GM19351 (cell line): Measurements from ENCODE around the gene MUCL3.
A peak's percentile ranks its signal among the peaks of the same experiment; 100 is the strongest.
"Not testable (repeated sequence)": the region's sequence is repeated elsewhere in the genome, so short reads cannot be mapped to it uniquely, and the experiment has no call there.

Source experiments
- ATAC-seq: cut with Tn5 transposase; IDR thresholded peaks from one replicate; pipeline ENCODE4 v1.9.1; 2021; ENCODE audit warnings: mild to moderate bottlenecking, moderate library complexity; ENCODE audit not compliant: unreplicated experiment

Gene MUCL3, protein sequence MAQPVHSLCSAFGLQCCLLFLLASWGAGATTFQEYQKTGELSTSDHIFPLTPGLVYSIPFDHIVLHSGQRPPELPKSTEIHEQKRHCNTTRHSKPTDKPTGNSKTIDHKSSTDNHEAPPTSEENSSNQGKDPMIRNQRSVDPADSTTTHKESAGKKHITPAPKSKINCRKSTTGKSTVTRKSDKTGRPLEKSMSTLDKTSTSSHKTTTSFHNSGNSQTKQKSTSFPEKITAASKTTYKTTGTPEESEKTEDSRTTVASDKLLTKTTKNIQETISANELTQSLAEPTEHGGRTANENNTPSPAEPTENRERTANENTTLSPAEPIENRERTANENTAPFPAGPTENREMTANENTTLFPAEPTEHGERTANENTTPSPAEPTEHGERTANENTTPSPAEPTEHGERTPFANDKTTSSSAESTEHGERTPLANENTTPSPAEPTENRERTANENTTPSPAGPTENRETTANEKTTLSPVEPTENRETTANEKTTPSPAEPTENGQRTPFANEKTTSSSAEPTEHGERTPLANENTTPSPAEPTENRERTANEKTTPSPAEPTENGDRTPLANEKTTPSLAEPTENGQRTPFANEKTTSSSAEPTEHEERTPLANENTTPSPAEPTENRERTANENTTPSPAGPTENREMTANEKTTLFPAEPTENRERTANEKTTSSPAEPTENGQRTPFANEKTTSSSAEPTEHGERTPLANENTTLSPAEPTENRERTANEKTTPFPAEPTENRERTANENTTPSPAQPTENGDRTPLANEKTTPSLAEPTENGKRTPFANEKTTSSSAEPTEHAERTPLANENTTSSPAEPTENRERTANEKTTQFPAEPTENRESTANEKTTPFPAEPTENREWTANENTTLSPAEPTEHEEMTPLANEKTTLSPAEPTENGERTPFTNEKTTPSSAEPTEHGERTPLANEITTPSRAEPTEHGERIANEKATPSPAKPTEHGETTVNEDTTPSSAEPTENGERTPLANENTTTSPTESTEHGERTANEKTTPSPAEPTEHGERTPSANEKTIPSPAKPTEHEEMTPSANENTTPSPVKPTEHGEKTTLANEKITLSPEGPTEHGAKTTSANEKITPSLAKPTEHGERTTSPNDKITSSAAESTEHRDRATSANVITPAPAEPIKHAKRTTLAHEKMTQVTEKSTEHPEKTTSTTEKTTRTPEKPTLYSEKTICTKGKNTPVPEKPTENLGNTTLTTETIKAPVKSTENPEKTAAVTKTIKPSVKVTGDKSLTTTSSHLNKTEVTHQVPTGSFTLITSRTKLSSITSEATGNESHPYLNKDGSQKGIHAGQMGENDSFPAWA (N-terminal part only)

DNA sequence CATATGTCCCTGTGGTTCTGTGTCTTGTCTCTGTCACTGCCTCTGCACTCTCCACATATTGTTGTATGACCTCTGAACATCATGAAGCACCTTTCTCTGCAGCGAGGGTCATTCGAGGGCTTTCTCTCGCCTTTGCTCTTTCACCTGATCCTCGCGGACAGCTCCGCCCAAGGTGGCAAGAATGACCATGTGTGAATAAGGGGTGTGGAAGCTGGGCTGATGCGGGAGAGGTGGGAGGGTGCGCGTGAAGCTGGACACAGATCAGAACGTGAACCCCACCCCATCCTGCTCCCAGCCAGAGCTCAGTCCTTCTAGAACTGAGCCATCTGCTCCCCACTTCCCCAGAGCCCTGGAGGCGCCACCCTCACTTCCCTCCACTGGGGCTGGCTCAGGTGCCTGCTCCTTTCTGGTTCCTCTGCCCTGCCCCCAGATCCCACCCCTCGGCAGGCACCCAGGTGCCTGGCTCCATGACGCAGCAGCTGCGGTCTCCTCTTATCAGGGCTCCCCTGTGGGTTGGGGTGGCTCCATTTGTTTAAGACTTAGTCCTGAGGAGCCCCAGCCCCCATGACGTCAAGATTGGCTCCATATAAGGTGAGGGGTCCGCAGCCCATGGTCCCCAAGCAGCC is at the start of gene MUCL3:
Gene MUCL3, plus strand, starts transcription at position 613 of the 626 bp plus-strand sequence. CDS start 27 bp downstream, outside the sequence.
- ATAC-seq = no peak

DNA sequence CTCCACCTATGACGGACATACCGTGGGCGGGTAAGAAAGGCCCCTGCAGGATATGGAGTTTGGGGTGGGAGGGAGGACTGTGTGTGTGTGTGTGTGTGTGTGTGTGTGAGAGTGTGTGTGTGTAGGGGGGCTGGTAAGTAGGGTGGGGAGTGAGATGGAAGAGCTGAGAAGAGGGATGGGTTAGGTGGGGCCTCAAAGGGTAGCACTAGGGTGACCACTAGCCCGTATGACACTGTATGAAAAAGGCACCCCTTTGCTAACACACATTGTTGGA is 49.4 kb upstream of the MUCL3 start:
- ATAC-seq = no peak

DNA sequence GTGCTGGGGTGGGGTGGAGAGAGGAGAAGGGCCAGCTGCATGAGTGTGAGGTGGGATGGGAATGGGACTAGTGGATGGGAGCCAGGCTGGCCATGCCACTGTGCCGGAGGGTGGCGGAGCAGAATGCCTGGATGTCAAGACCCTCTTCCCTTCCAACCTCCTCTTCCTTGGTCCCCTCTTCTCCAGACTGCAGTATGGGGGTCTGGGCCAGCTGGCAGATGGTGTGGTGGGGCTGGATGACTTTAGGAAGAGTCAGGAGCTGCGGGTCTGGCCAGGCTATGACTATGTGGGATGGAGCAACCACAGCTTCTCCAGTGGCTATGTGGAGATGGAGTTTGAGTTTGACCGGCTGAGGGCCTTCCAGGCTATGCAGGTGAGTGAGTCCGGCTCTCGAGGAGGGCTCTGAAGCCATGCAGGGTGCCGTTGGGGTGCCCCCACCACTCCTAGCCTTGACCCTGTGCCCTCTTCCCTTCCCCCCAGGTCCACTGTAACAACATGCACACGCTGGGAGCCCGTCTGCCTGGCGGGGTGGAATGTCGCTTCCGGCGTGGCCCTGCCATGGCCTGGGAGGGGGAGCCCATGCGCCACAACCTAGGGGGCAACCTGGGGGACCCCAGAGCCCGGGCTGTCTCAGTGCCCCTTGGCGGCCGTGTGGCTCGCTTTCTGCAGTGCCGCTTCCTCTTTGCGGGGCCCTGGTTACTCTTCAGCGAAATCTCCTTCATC is 48.8 kb upstream of the MUCL3 start:
- no peak for ATAC-seq

DNA sequence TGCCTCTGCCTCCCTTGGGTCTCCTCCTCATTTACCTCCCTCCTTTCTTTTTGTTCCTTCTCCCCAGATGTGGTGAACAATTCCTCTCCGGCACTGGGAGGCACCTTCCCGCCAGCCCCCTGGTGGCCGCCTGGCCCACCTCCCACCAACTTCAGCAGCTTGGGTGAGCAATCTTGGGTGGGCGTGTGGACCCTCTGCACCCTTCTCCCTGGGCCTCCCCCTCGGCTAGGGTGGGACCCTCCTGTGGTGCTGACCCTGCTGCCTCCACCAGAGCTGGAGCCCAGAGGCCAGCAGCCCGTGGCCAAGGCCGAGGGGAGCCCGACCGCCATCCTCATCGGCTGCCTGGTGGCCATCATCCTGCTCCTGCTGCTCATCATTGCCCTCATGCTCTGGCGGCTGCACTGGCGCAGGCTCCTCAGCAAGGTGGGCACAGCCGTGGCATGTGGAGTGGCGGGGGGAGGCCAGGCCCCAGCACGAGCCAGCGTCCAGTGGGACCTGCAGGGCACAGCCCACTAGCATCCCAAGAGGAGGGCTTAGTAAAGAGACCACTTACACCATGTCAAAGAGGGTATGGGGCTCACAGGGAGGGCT is 47.7 kb upstream of the MUCL3 start:
- no peak for ATAC-seq

DNA sequence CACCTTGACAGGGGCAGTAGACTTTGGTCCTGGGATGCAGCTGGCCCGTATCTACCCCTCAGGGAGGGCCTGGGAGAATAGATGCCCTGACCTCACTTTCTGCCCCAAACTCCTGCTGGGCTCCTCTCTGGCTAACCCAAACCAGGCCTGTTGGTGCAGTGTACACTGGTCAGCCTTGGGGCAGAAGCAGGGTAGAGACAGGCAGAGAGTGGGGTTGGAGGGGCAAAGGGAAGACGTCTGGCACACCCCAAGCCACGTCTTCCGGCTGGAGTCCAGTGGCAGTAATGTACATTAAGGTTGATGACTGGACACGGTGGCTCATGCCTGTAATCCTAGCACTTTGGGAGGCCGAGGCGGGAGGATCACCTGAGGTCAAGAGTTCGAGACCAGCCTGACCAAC is 47.1 kb upstream of the MUCL3 start:
- ATAC-seq = no peak

DNA sequence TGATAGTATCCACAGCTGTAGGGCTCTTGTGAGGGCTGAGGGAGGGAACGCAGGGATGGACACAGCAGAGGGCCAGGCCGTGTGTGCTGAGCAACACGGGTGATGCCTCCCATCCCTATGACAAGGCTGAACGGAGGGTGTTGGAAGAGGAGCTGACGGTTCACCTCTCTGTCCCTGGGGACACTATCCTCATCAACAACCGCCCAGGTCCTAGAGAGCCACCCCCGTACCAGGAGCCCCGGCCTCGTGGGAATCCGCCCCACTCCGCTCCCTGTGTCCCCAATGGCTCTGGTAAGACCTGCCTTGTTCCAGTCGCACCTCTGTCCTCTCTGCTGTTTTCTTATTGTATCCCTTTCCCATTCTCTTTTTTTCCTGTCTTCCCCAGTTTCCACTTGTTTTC is 46.4 kb upstream of the MUCL3 start:
- no peak for ATAC-seq

DNA sequence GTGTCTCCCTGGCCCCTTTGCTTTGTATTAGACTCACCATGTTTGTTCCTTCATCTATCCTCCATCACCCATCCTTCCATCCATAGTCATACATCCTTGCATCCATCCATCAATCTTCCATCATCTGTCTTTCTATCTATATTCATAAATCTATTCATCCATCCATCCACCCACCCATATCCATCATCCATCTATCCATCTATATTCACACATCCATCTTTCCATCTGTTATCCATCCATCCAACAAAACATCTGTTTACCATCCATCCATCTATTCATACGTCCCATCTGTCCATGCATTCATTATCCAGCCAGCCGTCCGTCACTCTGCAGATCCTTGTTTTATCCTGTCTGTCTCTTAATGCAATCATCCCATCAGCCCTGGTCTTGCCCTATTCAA is 45.8 kb upstream of the MUCL3 start:
- ATAC-seq = no peak

DNA sequence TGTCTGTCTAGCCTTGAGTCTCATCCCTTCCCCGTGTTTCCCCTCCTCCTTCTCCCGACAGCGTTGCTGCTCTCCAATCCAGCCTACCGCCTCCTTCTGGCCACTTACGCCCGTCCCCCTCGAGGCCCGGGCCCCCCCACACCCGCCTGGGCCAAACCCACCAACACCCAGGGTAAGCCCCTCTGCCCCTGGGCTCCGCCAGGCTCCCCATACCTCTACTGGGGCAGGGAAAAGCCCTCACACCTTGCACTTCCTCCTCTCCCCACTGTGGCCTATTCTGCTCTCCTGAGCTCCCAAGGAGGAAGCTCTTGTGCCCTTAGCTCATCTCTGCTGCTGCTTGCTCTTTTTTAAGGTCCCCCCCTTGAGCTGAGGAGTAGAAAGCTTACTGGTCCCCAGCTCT is 45.4 kb upstream of the MUCL3 start:
- no peak for ATAC-seq

DNA sequence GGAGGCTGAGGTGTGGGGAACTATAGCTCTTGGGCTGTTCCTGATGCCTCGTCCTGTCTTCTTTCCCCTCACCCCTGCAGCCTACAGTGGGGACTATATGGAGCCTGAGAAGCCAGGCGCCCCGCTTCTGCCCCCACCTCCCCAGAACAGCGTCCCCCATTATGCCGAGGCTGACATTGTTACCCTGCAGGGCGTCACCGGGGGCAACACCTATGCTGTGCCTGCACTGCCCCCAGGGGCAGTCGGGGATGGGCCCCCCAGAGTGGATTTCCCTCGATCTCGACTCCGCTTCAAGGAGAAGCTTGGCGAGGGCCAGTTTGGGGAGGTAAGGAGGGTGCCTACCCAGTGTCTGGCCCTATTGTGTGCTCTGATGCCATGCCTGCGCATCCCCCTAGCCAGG is 44.2 kb upstream of the MUCL3 start:
- no peak for ATAC-seq

DNA sequence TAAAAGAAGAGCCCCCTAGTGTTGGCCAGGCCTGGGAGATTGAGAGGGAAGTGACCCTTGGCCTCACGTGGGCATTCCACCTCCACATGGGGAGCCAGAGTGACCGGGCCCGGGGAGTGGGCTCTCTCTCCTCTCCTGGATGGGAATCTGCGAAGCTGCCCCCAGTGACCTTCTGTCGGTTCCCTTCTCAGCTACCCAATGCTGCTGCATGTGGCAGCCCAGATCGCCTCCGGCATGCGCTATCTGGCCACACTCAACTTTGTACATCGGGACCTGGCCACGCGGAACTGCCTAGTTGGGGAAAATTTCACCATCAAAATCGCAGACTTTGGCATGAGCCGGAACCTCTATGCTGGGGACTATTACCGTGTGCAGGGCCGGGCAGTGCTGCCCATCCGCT is 42.9 kb upstream of the MUCL3 start:
- ATAC-seq = no peak

DNA sequence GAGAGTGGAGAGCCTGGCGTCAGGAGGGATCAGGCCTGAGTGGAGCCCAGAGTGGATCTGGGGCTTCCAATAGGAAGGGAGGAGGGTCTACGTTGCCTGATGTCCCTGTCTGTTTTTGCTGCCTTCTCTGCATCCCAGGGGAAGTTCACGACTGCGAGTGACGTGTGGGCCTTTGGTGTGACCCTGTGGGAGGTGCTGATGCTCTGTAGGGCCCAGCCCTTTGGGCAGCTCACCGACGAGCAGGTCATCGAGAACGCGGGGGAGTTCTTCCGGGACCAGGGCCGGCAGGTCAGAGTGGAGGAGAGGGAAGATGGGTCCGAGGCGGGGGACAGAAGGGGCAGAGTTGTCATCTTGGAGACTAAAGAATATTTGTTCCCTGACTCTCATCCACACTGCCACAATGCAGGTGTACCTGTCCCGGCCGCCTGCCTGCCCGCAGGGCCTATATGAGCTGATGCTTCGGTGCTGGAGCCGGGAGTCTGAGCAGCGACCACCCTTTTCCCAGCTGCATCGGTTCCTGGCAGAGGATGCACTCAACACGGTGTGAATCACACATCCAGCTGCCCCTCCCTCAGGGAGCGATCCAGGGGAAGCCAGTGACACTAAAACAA is 41.9 kb upstream of the MUCL3 start:
- no peak for ATAC-seq

DNA sequence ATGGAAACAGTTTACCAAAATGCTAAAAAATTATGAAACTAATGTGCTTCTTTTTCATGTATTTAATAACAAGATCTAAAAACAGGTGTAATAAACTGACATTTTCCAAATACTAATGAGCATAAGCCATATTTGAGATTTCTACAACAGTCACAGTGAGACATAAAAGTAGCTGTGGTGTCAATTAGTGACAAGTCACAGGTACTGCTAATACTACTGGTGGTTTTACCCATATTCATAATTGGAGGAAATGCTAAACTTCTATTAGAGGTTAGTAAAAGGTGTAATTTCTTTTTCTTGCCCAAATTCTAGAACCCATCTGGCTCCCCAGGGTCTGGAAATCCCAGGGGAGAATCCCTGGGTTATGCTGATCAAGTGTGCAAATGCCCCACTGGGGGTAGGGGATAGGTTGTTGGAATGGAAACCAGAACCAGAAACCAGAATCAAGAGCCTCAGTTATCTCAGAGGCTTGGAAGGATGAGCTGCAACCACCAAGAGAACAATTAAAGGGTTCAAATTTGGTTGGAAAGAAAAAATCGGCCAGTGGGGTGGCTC is 39.8 kb upstream of the MUCL3 start:
- no peak for ATAC-seq

DNA sequence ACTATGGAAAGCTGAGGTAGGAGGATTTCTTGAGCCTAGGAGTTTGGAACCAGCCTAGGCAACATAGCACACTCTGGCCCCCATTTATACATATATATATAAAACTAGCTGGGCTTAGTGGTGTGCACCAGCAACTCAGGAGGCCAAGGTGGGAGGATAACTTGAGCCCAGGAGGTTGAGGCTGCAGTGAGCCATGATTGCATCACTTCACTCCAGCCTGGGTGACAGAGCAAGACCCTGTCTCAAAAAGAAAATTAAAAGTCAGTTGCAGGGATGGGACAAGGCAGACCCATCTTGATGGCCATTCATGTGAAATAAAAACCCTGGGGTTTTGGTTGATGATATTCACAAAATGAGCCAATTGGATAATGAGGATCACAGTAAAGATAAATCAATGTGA is 39.3 kb upstream of the MUCL3 start:
- no peak for ATAC-seq

DNA sequence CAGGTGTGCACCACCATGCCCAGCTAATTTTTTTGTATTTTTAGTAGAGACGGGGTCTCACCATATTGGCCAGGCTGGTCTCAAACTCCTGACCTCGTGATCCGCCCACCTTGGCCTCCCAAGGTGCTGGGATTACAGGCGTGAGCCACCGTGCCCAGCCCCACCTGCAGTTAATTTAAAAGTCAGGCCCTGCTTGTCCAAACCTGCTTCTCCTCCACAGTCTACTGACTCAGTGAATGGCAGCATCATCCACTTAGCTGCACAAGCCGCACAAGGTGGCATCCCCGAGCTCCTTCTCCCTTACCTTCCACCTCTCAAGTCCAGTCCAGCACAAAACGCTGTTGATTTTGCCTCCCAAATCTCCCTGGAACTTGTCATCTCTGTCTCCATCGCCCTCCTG is 38.6 kb upstream of the MUCL3 start:
- ATAC-seq = not testable (repeated sequence)

DNA sequence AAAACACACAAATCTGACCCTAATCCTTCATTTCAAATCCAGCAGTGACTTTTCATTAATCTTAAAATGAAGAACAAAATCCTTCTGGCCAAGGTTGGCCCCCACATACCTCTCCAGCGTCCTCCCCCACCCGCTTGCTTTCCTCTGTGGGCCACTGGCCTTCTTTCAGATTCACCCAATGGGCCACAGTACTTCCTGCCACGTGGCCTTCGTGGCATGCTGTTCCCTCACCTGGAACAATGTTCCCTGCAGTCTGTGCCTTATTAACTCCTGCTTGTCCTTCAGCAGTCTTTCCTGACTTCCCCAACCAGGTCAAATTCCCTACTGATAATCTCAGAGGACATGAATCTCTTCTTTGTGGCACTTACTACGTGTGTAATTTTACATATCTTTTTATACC is 38.1 kb upstream of the MUCL3 start:
- ATAC-seq = no peak

DNA sequence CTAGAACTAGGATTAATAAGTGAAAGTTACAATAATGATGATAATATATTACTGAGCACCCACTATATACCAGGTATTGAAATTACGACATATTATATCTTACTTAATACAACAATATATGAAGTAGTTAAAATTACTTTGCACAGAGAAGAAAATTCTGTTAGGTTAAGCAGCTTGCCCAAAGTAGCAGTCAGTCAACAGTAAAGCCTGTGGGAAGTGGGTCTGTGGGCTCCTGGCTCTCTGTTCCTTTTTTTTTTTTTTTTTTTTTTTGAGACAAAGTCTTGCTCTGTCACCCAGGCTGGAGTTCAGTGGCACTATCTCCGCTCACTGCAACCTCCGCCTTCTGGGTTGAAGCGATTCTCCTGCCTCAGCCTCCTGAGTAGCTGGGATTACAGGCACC is 37.5 kb upstream of the MUCL3 start:
- ATAC-seq = no peak

DNA sequence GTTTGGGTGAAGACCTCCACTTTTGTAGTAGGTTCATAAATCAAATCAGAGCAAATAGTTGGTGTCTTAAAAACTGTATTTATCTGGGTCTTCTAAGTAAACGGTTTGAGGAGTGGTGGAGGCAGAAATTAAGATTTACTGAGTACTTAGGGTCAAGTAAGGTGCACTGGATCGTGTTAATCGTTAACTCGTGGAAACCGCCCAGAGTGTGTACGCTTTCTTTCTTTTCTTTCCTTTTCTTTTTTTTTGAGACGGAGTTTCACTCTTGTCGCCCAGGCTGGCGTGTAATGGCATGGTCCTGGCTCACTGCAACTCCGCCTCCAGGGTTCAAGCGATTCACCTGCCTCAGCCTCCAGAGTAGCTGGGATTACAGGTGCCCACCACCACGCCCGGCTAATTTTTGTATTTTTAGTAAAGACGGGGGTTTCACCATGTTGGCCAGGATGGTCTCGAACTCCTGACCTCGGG is 33.4 kb upstream of the MUCL3 start:
- not testable (repeated sequence) for ATAC-seq

DNA sequence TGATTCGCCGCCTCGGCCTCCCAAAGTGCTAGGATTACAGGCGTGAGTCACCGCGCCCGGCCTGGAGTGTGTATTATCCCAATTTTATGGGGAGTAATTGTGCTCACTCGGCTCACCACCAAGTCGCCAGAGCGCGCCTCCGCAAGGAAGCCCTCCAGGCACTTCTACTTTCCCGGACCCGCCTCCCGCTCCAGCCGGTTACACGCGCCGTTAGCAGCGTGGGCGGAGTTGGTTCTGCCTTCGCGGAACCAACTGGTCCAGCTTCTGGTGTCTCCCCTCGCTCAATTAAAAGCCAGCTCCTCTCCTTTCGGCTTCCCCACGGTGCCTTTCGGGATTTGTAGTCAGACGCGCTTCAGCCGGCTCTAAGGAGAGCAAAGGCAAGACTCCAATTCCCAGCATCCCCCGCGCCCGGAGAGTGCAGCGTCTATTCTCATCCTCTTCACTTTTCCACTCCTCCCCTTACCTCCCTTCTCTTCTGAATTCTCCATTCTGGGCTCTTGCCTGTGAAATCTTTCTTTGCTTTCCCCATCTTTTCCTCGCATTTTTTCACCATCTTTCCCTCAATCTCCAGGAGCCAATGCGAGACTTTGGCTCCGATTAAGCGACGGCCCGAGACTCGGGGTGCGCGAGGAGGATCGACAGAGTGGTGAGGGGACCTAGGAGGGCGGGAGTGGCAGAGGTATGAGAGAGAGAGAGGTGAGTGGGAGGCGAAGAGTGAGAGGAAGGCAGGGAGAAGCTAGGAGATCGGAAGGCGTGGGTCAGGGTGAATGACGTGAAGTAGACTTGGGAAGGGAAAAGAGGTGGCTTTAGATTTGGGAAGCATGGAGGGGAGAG is 32.8 kb upstream of the MUCL3 start, which contains the start of gene GTF2H4:
Gene GTF2H4, plus strand, starts transcription at position 450 of the 834 bp plus-strand sequence.
- peak; percentile 95 for ATAC-seq
